ENCODE measurements around the gene KHDRBS2.

Gene KHDRBS2

DNA sequence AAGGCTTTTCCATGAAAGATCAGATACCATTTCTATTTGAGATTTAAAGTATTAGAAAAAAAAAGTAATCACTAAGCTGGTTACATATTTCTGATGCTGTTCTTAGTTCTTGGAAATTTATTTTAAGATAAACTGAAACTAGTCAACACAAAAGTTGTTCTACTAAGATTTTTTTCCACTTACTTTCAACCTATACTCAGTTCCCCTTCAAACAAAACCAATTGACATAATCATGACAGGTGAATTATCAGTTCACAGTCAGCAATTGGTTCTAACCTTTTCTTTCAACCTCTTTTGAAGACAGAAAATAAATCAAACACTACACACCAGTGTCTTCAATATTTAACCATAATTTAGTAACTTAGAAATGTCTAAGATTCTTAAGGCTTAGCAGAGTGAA, 228.7 kb downstream of the KHDRBS2 start:
- TF ChIP-seq, protein P1, sequence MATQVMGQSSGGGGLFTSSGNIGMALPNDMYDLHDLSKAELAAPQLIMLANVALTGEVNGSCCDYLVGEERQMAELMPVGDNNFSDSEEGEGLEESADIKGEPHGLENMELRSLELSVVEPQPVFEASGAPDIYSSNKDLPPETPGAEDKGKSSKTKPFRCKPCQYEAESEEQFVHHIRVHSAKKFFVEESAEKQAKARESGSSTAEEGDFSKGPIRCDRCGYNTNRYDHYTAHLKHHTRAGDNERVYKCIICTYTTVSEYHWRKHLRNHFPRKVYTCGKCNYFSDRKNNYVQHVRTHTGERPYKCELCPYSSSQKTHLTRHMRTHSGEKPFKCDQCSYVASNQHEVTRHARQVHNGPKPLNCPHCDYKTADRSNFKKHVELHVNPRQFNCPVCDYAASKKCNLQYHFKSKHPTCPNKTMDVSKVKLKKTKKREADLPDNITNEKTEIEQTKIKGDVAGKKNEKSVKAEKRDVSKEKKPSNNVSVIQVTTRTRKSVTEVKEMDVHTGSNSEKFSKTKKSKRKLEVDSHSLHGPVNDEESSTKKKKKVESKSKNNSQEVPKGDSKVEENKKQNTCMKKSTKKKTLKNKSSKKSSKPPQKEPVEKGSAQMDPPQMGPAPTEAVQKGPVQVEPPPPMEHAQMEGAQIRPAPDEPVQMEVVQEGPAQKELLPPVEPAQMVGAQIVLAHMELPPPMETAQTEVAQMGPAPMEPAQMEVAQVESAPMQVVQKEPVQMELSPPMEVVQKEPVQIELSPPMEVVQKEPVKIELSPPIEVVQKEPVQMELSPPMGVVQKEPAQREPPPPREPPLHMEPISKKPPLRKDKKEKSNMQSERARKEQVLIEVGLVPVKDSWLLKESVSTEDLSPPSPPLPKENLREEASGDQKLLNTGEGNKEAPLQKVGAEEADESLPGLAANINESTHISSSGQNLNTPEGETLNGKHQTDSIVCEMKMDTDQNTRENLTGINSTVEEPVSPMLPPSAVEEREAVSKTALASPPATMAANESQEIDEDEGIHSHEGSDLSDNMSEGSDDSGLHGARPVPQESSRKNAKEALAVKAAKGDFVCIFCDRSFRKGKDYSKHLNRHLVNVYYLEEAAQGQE (IDR thresholded peaks at IDR 0.05; ENCODE audit: insufficient read depth in 1 of 2, low read depth in 2 of 2, low read length in 2 of 2): no peak
- TF ChIP-seq FOXP2 (optimal IDR thresholded peaks at IDR 0.05; ENCODE audit: borderline replicate concordance, extremely low read depth, extremely low read length, insufficient read depth): no peak
- no peak for TF ChIP-seq TAF1 (IDR thresholded peaks at IDR 0.05; ENCODE audit: borderline replicate concordance, insufficient read depth, low read length)
- TF ChIP-seq SIN3A (IDR thresholded peaks at IDR 0.05; ENCODE audit: borderline replicate concordance, insufficient read depth, low read length): no peak
- no peak for TF ChIP-seq POLR2AphosphoS5 (IDR thresholded peaks at IDR 0.05; ENCODE audit: low read depth, low read length)

DNA sequence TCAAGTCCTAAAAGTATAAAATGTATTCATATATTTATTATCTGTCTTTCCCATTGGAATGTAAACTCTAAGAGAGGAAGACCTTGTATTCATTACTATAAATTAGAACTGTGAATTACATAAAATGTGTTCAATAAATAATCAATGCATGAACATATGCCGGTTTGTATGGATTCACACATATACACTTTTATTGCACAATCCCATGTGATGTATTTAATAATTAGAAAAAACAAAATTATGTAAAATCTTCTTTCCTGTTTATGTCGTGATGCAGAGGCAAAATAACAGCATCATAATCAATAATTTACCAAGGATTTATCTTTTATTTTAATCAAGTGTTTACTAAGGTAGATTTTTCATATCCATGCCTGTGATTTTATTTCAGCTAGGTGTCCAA, 240.5 kb downstream of the KHDRBS2 start:
- TF ChIP-seq SIN3A (IDR thresholded peaks at IDR 0.05; ENCODE audit: borderline replicate concordance, insufficient read depth, low read length) (no peak), FOXP2 (optimal IDR thresholded peaks at IDR 0.05; ENCODE audit: borderline replicate concordance, extremely low read depth, extremely low read length, insufficient read depth) (no peak), TAF1 (IDR thresholded peaks at IDR 0.05; ENCODE audit: borderline replicate concordance, insufficient read depth, low read length) (no peak), POLR2AphosphoS5 (IDR thresholded peaks at IDR 0.05; ENCODE audit: low read depth, low read length) (no peak)
- TF ChIP-seq, protein P1 (IDR thresholded peaks at IDR 0.05; ENCODE audit: insufficient read depth in 1 of 2, low read depth in 2 of 2, low read length in 2 of 2): no peak

DNA sequence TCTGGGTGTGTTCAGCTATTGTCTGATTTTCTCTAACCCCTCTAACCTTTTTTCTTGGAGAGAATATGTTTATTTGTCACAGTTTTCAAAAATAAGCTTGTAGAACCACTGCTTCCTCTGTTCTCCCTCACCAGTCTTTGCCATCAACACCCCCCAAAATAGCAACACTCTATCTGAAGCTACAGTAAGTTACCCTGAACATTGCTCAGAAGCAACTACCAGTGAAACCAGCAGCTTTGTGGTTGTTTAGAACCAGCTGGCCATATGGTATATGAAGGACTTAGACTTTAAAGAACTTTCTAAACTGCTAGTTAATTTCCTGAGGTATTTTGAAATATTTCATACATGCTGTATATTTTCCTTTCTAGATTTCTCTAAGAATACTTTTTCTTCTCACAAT, 242.9 kb downstream of the KHDRBS2 start:
- no peak for TF ChIP-seq TAF1 (IDR thresholded peaks at IDR 0.05; ENCODE audit: borderline replicate concordance, insufficient read depth, low read length)
- TF ChIP-seq SIN3A (IDR thresholded peaks at IDR 0.05; ENCODE audit: borderline replicate concordance, insufficient read depth, low read length): no peak
- no peak for TF ChIP-seq FOXP2 (optimal IDR thresholded peaks at IDR 0.05; ENCODE audit: borderline replicate concordance, extremely low read depth, extremely low read length, insufficient read depth)

DNA sequence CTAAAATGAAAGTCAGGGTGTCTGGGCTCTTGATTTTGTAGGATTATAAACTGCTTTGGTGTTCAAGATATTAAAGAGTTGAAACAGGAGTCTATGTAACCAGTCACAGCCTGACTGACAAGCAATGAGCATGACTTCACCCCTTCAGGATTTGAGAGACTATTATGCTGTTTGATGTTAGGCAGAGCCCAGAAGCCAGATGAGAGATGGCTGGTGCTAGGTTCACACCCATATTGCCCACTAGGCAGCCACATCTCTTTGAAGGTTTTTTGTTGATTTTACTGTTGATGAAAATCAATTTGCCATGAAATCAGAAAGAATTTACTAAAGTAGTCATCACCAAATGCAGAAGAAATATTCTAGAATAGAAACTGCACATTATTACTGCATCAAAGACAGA, 243.6 kb downstream of the KHDRBS2 start:
- TF ChIP-seq FOXP2 (optimal IDR thresholded peaks at IDR 0.05; ENCODE audit: borderline replicate concordance, extremely low read depth, extremely low read length, insufficient read depth): no peak
- no peak for TF ChIP-seq TAF1 (IDR thresholded peaks at IDR 0.05; ENCODE audit: borderline replicate concordance, insufficient read depth, low read length)

DNA sequence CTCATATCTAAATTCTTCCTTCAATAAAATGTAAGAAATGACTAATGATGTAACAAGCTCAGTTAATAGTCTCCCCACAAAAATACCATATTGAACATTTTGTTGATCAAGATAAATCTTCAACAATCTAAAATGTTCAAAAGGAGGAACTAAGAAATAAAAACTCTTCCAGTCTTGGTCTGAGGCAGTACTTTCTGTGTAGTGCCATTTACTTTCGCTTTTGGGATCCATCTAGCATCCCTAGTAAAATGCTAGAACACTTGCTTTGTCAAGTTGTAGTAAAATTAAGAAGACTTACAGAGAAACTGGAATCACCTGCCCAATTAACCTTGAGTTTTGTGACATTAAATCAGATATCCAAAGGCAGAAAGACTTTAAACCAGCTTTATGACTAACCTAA, 246.4 kb downstream of the KHDRBS2 start:
- no peak for TF ChIP-seq FOXP2 (optimal IDR thresholded peaks at IDR 0.05; ENCODE audit: borderline replicate concordance, extremely low read depth, extremely low read length, insufficient read depth)
- TF ChIP-seq TAF1 (IDR thresholded peaks at IDR 0.05; ENCODE audit: borderline replicate concordance, insufficient read depth, low read length): no peak
- TF ChIP-seq SIN3A (IDR thresholded peaks at IDR 0.05; ENCODE audit: borderline replicate concordance, insufficient read depth, low read length): no peak
- no peak for TF ChIP-seq POLR2AphosphoS5 (IDR thresholded peaks at IDR 0.05; ENCODE audit: low read depth, low read length)
- TF ChIP-seq, protein P1 (IDR thresholded peaks at IDR 0.05; ENCODE audit: insufficient read depth in 1 of 2, low read depth in 2 of 2, low read length in 2 of 2): no peak

DNA sequence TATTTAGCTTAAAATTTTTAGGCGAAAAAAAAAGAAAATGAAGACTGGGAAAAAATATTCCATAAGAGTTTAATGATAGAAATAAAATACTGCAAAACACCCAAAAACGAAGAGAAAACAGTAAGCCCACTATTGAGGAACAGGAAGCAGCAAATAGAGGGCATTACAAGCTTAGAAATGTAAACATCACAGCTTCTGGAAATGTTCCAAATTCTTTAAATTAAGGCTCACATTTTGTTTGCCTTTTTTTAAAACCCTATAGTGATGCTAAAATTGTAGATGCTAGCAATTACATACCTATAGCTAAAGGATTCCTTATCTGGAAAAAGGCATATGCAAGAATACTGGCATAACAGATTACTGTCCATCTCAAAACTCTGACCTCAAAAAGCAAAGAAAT, 248.6 kb downstream of the KHDRBS2 start:
- no peak for TF ChIP-seq POLR2AphosphoS5 (IDR thresholded peaks at IDR 0.05; ENCODE audit: low read depth, low read length)
- no peak for TF ChIP-seq FOXP2 (optimal IDR thresholded peaks at IDR 0.05; ENCODE audit: borderline replicate concordance, extremely low read depth, extremely low read length, insufficient read depth)
- TF ChIP-seq SIN3A (IDR thresholded peaks at IDR 0.05; ENCODE audit: borderline replicate concordance, insufficient read depth, low read length): no peak
- no peak for TF ChIP-seq TAF1 (IDR thresholded peaks at IDR 0.05; ENCODE audit: borderline replicate concordance, insufficient read depth, low read length)
- TF ChIP-seq, protein P1 (IDR thresholded peaks at IDR 0.05; ENCODE audit: insufficient read depth in 1 of 2, low read depth in 2 of 2, low read length in 2 of 2): no peak

All from PFSK-1 (cell line).